C4-2B (cell line): ENCODE results near the gene KLC4.

Experiments
- ZFX ChIP-seq: fragments of 450-650 bp; IDR thresholded peaks from 2 replicates; pipeline ENCODE4 v1.6.1; 2017
- TF ChIP-seq, protein P1 (sequence below): fragments of 450-650 bp; conservative IDR thresholded peaks from 2 replicates; pipeline ENCODE4 v1.5.1; 2017; ENCODE audit warnings: mild to moderate bottlenecking

DNA sequence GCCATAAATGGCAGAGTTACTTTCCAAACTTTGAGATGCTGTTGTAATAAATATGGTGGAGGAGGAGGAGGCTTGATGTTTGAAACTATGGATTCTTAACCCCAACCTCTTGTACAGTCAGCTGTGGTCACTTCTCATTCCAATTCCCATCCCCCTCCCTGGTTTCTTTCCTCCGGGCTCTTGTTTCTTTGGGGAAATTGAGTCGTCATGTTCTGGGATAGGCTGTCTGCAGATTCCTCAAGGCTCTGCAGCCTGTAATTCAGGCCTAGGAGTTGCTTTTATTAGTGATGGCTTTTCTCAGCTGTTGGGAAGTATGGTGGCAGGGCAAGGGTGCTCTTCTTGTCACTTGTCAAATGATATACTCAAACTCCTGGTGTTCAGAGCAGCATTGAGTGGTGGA, 19.3 kb downstream of the KLC4 start:
- TF ChIP-seq, protein P1, sequence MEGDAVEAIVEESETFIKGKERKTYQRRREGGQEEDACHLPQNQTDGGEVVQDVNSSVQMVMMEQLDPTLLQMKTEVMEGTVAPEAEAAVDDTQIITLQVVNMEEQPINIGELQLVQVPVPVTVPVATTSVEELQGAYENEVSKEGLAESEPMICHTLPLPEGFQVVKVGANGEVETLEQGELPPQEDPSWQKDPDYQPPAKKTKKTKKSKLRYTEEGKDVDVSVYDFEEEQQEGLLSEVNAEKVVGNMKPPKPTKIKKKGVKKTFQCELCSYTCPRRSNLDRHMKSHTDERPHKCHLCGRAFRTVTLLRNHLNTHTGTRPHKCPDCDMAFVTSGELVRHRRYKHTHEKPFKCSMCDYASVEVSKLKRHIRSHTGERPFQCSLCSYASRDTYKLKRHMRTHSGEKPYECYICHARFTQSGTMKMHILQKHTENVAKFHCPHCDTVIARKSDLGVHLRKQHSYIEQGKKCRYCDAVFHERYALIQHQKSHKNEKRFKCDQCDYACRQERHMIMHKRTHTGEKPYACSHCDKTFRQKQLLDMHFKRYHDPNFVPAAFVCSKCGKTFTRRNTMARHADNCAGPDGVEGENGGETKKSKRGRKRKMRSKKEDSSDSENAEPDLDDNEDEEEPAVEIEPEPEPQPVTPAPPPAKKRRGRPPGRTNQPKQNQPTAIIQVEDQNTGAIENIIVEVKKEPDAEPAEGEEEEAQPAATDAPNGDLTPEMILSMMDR, result no peak
- TF ChIP-seq ZFX, result no peak
